SIG-M5 treated with dmso at 0.1 percent for 504 hours (cell line): ENCODE results near the gene RPL7L1.
"Not testable (repeated sequence)": the region's sequence is repeated elsewhere in the genome, so short reads cannot be mapped to it uniquely, and the experiment has no call there.

ENCODE experiments used
- DNase-seq: peaks from one replicate; lab custom pipeline; 2025; ENCODE audit not compliant: unreplicated experiment; lab: John Stamatoyannopoulos, UW

The RPL7L1 gene

GRCh38 chr6:42890311-42891198 is 11.1 kb downstream of the RPL7L1 start:
- DNase-seq, result peak; percentile 93

- no peak for DNase-seq
Measured at GRCh38 chr6:42891199-42891722, 11.8 kb downstream of the RPL7L1 start.

DNA sequence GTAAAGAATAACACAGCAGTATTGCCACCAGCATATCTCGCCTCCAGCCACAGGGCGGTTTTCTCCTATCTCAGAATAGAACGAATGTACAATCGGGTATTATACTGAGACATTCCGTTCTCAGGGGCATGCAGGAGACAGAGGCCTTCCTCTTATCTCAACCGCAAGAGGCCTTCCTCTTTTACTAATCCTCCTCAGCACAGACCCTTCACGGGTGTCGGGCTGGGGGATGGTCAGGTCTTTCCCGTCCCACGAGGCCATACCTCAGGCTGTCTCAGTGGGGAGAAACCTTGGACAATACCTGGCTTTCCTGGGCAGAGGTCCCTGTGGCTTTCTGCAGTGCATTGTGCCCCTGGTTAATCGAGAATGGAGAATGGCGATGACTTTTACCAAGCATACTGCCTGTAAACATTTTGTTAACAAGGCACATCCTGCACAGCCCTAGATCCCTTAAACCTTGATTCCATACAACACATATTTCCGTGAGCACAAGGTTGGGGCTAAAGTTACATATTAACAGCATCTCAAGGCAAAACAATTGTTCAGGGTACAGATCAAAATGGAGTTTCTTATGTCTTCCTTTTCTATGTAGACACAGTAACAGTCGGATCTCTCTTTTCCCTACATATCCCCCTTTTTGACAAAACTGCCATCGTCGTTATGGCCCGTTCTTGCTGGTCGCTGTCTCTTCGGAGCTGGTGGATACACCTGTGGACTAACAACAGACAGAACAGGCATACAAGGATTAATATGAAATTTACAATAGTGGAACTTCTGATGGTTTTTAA is 14.8 kb downstream of the RPL7L1 start:
- DNase-seq, result peak; percentile 64

DNA sequence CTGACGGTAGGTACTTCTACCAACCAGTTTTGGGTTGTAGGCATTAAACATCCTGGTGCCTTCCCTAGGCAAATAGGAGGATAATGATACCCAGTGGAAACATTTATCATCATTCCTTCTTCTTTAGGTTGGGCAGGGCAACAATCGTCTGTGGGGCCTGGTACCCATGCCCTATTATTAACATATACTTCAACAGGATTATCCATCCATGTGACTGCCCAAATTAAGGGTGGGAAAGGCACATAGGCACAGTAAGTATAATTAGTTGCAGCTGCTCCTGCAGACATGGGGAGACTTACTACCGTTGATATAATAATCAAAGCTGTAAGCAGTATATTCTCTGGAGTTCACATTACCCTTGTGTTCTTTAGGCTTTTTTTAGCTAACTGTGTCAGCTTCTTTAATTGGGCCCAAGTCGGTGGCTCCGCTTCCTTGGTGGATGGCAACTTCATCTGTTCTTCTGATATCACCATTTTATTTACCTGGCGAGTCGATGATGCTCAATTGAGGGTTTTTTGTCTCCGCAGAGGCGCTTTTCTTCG is 16.8 kb downstream of the RPL7L1 start:
- DNase-seq, result no peak

- peak; percentile 13 for DNase-seq
Measured at GRCh38 chr6:42898891-42899361, 19.5 kb downstream of the RPL7L1 start.

DNA sequence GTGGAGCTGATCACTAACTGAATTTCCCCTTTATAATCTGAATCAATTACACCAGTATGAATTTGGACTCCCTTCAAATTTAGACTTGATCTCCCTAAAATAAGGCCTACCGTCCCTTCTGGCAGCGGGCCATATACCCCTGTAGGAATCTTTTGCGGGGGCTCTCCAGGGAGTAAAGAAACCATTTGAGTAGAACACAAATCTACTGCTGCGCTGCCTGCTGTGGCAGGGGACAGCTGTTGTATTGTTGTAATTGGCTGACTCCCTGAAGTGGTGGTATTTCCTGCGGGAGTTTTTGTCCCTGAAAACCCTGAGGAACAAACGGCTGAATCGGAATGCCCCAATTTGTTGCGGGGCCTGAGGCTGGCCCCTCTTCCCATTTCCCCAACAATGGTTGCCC is 20.5 kb downstream of the RPL7L1 start:
- DNase-seq, result no peak

GRCh38 chr6:42901538-42901957 is 22.1 kb downstream of the RPL7L1 start:
- peak; percentile 73 for DNase-seq

- DNase-seq, result not testable (repeated sequence)
Measured at GRCh38 chr6:42902429-42903263, 23.2 kb downstream of the RPL7L1 start.

DNA sequence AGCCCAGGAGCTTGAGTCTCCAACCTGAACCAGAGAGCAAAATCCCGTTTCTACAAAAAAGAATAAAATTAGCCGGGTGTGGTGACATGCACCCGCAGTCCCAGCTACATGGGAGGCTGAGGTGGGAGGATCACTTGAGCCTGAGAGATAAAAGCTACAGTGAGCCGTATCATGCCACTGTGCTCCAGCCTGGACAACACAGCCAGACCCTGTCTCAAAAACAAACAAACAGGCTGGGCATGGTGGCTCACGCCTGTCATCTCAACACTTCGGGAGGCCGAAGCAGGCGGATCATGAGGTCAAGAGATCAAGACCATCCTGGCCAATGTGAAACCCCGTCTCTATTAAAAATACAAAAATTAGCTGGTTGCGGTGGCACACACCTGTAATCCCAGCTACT is 25.1 kb downstream of the RPL7L1 start:
- DNase-seq, result no peak

- DNase-seq, result no peak
Measured at GRCh38 chr6:42907336-42907735, 27.9 kb downstream of the RPL7L1 start.

DNA sequence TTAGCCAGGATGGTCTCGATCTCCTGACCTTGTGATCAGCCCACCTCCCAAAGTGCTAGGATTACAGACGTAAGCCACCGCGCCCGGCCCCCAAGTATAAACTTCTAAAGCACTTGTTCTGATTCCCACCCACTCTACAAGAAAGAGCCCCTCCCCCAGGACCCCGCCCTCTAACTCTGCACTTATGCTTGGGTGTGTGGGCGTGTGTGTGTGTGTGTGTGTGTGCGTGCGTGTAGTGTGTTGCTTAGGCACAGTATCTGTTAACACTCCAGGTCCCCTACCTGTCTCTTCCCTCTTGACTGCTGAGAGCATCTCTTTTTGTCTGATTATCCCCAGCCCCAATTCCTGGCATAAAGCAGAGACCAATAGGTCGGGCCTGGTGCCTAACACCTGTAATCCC is 30.4 kb downstream of the RPL7L1 start:
- DNase-seq, result no peak

- no peak for DNase-seq
Measured at GRCh38 chr6:42911171-42912021, 32.0 kb downstream of the RPL7L1 start.

GRCh38 chr6:42914546-42914945 is 35.1 kb downstream of the RPL7L1 start:
- DNase-seq, result no peak

- DNase-seq, result no peak
Measured at GRCh38 chr6:42915732-42916131, 36.3 kb downstream of the RPL7L1 start, which contains the start of gene PTCRA. PTCRA (plus strand) TSS chr6:42916053; CDS start chr6:42916070, 17 bp downstream.

- no peak for DNase-seq
Measured at GRCh38 chr6:42916288-42916687, 36.9 kb downstream of the RPL7L1 start.

- no peak for DNase-seq
Measured at GRCh38 chr6:42921801-42922200, 42.4 kb downstream of the RPL7L1 start.

DNA sequence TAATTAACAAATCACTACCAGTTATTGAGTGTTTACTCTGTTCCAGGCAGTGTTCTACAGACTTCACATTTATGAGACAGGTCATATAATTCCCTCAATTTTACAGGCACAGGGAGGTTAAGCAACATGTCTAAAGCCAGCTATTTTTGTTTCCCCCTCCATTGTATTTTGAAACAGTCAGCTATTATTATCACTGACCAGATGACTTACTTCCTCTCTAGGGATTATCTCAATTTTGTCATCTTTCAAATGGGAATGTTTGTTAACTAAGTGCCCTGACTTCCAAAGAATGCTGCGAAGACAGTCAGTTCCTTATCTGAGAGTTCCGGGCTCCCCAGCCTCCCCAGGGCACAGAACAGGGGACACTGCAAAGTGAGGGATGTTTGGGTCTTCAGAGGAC is 44.2 kb downstream of the RPL7L1 start:
- DNase-seq, result peak; percentile 83

GRCh38 chr6:42925248-42925857 is 45.9 kb downstream of the RPL7L1 start:
- no peak for DNase-seq
